ENCODE measurements around the gene MSI2. TPM values are rescaled to one million over a fixed set of nuclear protein-coding genes. Genes with fewer than 3 reads are reported as not detected.

MSI2 gene
- total and polyA plus RNA-seq, 7 donors, result 37.6 to 133 (median 87.1) TPM

DNA sequence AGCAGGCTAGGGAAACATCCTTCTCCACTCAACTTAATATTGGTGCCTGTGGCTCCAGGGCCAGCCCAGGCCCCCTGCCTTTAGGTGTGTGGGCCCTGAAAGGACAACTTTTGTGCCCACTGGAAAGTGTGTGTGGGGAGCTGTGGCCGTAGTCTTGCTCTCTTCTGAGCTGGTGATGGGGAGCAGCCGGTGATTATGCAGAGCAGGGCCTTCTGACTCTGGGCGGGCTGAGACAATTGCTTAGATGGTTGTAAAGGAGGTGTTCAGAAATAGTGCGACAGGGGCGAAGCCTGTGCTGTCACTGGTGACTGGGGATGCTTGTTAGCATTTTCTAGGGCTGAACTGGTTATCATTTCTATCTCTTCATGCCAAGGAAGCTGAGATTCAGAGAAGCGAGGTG, 62.6 kb downstream of the MSI2 start:
- DNase-seq (no peak), ATAC-seq (no peak)
- H3K27ac ChIP-seq, result no peak overlapping the region
- TF ChIP-seq, protein P1, sequence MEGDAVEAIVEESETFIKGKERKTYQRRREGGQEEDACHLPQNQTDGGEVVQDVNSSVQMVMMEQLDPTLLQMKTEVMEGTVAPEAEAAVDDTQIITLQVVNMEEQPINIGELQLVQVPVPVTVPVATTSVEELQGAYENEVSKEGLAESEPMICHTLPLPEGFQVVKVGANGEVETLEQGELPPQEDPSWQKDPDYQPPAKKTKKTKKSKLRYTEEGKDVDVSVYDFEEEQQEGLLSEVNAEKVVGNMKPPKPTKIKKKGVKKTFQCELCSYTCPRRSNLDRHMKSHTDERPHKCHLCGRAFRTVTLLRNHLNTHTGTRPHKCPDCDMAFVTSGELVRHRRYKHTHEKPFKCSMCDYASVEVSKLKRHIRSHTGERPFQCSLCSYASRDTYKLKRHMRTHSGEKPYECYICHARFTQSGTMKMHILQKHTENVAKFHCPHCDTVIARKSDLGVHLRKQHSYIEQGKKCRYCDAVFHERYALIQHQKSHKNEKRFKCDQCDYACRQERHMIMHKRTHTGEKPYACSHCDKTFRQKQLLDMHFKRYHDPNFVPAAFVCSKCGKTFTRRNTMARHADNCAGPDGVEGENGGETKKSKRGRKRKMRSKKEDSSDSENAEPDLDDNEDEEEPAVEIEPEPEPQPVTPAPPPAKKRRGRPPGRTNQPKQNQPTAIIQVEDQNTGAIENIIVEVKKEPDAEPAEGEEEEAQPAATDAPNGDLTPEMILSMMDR (IDR thresholded peaks at IDR 0.05), result no peak
- no peaks in the 10 kb centered on the region for H3K36me3 ChIP-seq (ENCODE audit: insufficient read depth in 1 of 2, low read depth in 1 of 2)
- peaks cover 18% of the 10 kb centered on the region for H3K4me1 ChIP-seq
- H3K27me3 ChIP-seq (ENCODE audit: insufficient read depth in 3 of 3, low read length in 2 of 3), result no peaks in the 10 kb centered on the region
- no peaks in the 10 kb centered on the region for H3K9me3 ChIP-seq
- no peak overlapping the region for H3K4me3 ChIP-seq
- WGBS, 3 donors, result 84 to 90% (median 90%) methylated on average over 6 of the region's 6 CpGs
- intact Hi-C loops (cut with DNase I), result no loop called here

DNA sequence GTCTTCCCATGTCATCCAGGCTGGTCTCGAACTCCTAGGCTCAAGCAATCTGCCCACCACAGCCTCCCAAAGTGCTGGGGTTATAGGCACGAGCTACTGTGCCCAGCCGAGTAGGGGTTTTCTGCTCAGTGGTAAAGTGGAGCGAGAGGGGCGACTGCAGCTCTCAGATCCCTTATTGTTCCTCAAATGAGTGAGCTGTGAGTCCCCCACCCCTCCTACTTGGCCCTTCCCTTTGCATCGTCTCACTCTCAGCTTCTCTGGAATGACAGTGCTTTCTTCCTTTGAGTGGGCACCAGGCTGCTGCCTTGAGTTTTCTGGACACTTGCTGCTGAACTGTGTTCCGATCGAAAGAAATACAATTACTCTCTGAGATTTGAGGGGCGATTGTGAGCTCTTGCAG, 63.5 kb downstream of the MSI2 start:
- H3K27me3 ChIP-seq (ENCODE audit: insufficient read depth in 3 of 3, low read length in 2 of 3), result no peaks in the 10 kb centered on the region
- no peak overlapping the region for H3K4me3 ChIP-seq
- no peak overlapping the region for H3K27ac ChIP-seq
- no peaks in the 10 kb centered on the region for H3K9me3 ChIP-seq
- ATAC-seq, result no peak
- H3K36me3 ChIP-seq (ENCODE audit: insufficient read depth in 1 of 2, low read depth in 1 of 2), result no peaks in the 10 kb centered on the region
- intact Hi-C loops (cut with DNase I), result no loop called here
- no peak for DNase-seq
- 91 to 98% (median 92%) methylated on average over 9 of the region's 9 CpGs for WGBS, 3 donors
- TF ChIP-seq, protein P1 (IDR thresholded peaks at IDR 0.05), result no peak
- peaks cover 21% of the 10 kb centered on the region for H3K4me1 ChIP-seq

GRCh38 chr17:57323391-57323790, 67.1 kb downstream of the MSI2 start:
- no peak for DNase-seq
- WGBS, 3 donors, result 56 to 75% (median 60%) methylated on average over 10 of the region's 10 CpGs
- H3K4me1 ChIP-seq, result peaks cover 47% of the 10 kb centered on the region

GRCh38 chr17:57324060-57324459, 67.7 kb downstream of the MSI2 start:
- 91 to 96% (median 94%) methylated on average over 13 of the region's 13 CpGs for WGBS, 3 donors
- peak in 1 of 4 donors; percentile 26 for ATAC-seq
- intact Hi-C loops (cut with DNase I), result no loop called here

More at GRCh38 chr17:57323391-57323790, 67.1 kb downstream of the MSI2 start:
- Histone ChIP-seq H3K27me3 (ENCODE audit: insufficient read depth in 3 of 3, low read length in 2 of 3) (no peaks in the 10 kb centered on the region), H3K36me3 (ENCODE audit: insufficient read depth in 1 of 2, low read depth in 1 of 2) (no peaks in the 10 kb centered on the region), H3K9me3 (no peaks in the 10 kb centered on the region), H3K4me3 (no peak overlapping the region), H3K27ac (peak overlapping the region; percentile 69)
- intact Hi-C loops (cut with DNase I), result no loop called here
- ATAC-seq, result peak in 3 of 4 donors; percentile 54 to 68 (median 64)
- TF ChIP-seq, protein P1 (IDR thresholded peaks at IDR 0.05), result no peak

More at GRCh38 chr17:57324060-57324459, 67.7 kb downstream of the MSI2 start:
- no peaks in the 10 kb centered on the region for H3K27me3 ChIP-seq (ENCODE audit: insufficient read depth in 3 of 3, low read length in 2 of 3)
- H3K27ac ChIP-seq, result peak overlapping the region; percentile 69
- TF ChIP-seq, protein P1 (IDR thresholded peaks at IDR 0.05), result no peak
- DNase-seq, result no peak
- no peak overlapping the region for H3K4me3 ChIP-seq
- peaks cover 48% of the 10 kb centered on the region for H3K4me1 ChIP-seq
- no peaks in the 10 kb centered on the region for H3K36me3 ChIP-seq (ENCODE audit: insufficient read depth in 1 of 2, low read depth in 1 of 2)
- no peaks in the 10 kb centered on the region for H3K9me3 ChIP-seq

Measured in psoas muscle (tissue), 8 donors.